Esophagus squamous epithelium (tissue), 5 donors: ENCODE results near the gene IKZF4. TPM values are rescaled to one million over a fixed set of nuclear protein-coding genes. Genes with fewer than 3 reads are reported as not detected.

Experiments used
- DNase-seq: peaks from one replicate; lab custom pipeline; 2025; lab: John Stamatoyannopoulos, UW
- H3K27ac ChIP-seq, 4 donors: fragments of 200-600 bp; sonication (generic); one replicate each; pipeline ENCODE4 v1.5.1; 2016 to 2019; ENCODE audit warnings: mild to moderate bottlenecking in 1 of 4
- H3K27me3 ChIP-seq, 4 donors: fragments of 200-600 bp; sonication (generic); 1 replicate in 3 of 4; 2 replicates in 1 of 4; pipeline versions ENCODE4 v1.5.1 to v1.6.0; 2017 to 2021; ENCODE audit warnings: antibody characterized with exemption in 1 of 4
- H3K36me3 ChIP-seq, 3 donors: fragments of 200-600 bp; sonication (generic); one replicate each; pipeline ENCODE4 v1.5.1; 2016 to 2019
- H3K4me1 ChIP-seq, 3 donors: fragments of 200-600 bp; sonication (generic); one replicate each; pipeline ENCODE4 v1.5.1; 2017 to 2019
- H3K4me3 ChIP-seq, 4 donors: fragments of 200-600 bp; sonication (generic); 1 replicate in 3 of 4; 2 replicates in 1 of 4; pipeline ENCODE4 v1.5.1; 2016 to 2019; ENCODE audit warnings: mild to moderate bottlenecking in 2 of 4, moderate library complexity in 1 of 4
- H3K9me3 ChIP-seq, 3 donors: fragments of 200-600 bp; sonication (generic); one replicate each; pipeline ENCODE4 v1.5.1; 2016 to 2019
- POLR2A ChIP-seq, 4 donors: fragments of 450-650 bp; IDR thresholded peaks; one replicate each; pipeline ENCODE4 v1.6.1; 2017; ENCODE audit warnings: antibody characterized with exemption in 4 of 4, mild to moderate bottlenecking in 4 of 4, moderate library complexity in 3 of 4
- WGBS, 2 donors: methylation state at CpG; one replicate each; pipeline ENCODE4 v1.1.5; 2018; 5-methylcytosine and 5-hydroxymethylcytosine counted together
- intact Hi-C: fragments of 100-400 bp; cut with DNase I; formaldehyde crosslinking; loops from one replicate; pipeline ENCODE4 v1.15.0; 2022
- total RNA-seq, 4 donors: library from RNA; depleted of rRNA; stranded (reverse); fragments of >200 nt; gene quantifications; one replicate each; pipeline ENCODE4 v1.1.0, GENCODE V29; 2016
- TF ChIP-seq, protein P1 (sequence below), 6 experiments: fragments of 450-650 bp in 4 of 6; fragments of 200-600 bp in 2 of 6; sonication (generic) in 2 of 6; IDR thresholded peaks; one replicate each; pipeline ENCODE4 v1.5.1; 2016 to 2019; ENCODE audit warnings: antibody characterized with exemption in 6 of 6, mild to moderate bottlenecking in 4 of 6, moderate library complexity in 4 of 6
- donor health status: DM: yes; HTN: yes; CAD: no.

The IKZF4 gene
- total RNA-seq, 4 donors from 2014 or later: 1.2 to 2.0 (median 1.9) TPM

DNA sequence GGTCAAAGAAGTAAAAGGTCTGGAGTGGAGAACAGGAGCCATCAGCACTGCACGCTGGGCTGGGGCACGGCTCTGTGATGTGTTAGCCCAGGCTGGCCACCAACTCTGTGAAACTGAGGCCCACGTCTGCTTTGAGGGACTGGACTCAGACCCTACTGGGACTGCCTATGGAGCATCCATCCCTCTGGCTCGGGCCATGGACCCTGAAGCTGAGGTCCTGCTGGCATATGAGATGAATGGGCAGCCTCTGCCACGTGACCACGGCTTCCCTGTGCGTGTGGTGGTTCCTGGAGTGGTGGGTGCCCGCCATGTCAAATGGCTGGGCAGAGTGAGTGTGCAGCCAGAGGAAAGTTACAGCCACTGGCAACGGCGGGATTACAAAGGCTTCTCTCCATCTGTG lies 16.6 kb upstream of the IKZF4 start:
- Histone ChIP-seq H3K9me3 (no peaks in the 10 kb centered on the region), H3K4me3 (no peak overlapping the region), H3K27me3 (no peaks in the 10 kb centered on the region), H3K4me1 (peaks cover 0 to 21% (median 3%) of the 10 kb centered on the region in 3 donors), H3K36me3 (peaks cover 3 to 55% (median 14%) of the 10 kb centered on the region in 3 donors), H3K27ac (no peak overlapping the region)
- intact Hi-C loops: no loop called here
- no peak for TF ChIP-seq POLR2A (IDR thresholded peaks at IDR 0.05)
- TF ChIP-seq, protein P1, sequence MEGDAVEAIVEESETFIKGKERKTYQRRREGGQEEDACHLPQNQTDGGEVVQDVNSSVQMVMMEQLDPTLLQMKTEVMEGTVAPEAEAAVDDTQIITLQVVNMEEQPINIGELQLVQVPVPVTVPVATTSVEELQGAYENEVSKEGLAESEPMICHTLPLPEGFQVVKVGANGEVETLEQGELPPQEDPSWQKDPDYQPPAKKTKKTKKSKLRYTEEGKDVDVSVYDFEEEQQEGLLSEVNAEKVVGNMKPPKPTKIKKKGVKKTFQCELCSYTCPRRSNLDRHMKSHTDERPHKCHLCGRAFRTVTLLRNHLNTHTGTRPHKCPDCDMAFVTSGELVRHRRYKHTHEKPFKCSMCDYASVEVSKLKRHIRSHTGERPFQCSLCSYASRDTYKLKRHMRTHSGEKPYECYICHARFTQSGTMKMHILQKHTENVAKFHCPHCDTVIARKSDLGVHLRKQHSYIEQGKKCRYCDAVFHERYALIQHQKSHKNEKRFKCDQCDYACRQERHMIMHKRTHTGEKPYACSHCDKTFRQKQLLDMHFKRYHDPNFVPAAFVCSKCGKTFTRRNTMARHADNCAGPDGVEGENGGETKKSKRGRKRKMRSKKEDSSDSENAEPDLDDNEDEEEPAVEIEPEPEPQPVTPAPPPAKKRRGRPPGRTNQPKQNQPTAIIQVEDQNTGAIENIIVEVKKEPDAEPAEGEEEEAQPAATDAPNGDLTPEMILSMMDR (IDR thresholded peaks at IDR 0.05): no peak
- no peak for DNase-seq
- WGBS, 2 donors: 85 to 92% methylated on average over 9 of the region's 10 CpGs

DNA sequence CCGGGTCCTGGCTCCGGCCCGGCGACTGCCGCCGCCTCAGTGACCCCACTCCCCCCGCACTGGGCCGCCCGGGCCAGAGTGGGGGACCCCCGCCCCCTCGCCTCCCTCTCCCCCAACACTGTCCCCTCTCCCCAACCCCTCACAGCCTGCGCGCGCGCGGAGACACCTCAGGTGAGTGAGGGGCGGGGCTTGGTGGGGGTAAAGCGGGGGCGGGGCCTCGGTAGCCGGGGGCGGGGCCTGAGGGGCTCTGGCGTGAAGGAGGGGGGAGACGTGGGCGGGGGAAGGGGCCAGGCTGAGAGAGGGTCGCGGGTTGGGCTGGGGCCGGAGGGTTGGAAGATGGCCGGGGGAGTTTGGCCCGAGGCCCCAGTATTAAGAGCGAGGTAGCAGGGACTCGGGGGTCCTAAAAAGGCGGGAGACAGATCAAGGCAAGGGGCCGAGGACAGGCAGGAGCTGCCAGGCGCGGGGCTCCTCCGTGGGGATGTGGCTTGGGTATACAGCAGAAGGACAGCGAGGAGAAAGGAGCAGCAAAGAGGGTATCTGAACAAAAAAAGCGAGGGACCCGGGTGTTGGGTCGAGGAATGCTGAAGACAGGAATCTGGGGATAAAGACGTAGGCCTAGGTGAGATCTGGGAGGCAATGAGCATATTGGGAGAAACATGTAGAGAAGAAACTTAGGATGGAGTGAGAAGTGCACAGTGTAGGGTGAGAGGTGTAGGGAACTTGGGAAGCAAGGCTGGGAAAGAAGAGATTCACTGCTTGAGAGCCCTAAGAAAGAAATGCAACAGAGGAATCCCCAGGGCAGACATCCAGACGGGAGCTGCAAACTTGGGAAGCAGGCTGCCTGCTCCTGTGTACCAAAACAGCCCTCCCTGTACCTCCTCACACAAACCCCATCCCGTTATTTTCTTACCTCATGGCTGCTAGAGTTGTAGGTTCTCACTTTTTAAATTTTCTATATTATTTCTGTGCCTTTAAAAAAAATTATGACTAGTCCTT lies 13.0 kb upstream of the IKZF4 start:
- 1 to 3% methylated on average over 21 to 22 of the region's 44 CpGs for WGBS, 2 donors
- no peak for DNase-seq
- Histone ChIP-seq H3K27ac (peak overlapping the region; percentile 91 to 97 (median 96)), H3K9me3 (no peaks in the 10 kb centered on the region), H3K4me3 (peak overlapping the region; percentile 86 to 91 (median 90)), H3K27me3 (no peaks in the 10 kb centered on the region), H3K4me1 (peaks cover 0 to 21% (median 3%) of the 10 kb centered on the region in 3 donors), H3K36me3 (peaks cover 3 to 24% (median 14%) of the 10 kb centered on the region in 3 donors)
- TF ChIP-seq, protein P1 (IDR thresholded peaks at IDR 0.05): no peak
- TF ChIP-seq POLR2A (IDR thresholded peaks at IDR 0.05): no peak
- intact Hi-C loops: no loop called here

DNA sequence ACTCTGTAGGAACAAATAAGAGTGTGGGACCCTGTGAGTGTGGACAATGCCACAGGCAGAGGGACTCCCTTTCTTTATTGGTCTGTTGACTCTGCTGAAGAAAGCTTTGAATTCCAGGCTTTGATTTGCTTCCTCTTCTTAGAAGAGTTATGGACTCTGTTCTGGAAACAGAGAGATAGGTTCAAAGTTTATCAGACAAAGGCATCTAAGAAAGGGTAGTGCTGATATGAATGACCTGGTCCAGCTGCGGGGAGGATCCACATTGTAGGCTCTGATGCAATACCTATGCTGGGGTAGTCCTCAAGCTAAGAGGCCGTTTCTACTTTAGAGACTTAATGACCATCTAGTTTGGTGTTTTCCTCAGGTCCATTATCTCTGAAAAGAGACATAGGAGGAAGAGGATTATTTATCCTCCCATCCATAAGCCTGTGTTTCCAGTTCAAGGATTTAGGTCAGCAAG lies 10.7 kb upstream of the IKZF4 start:
- no peaks in the 10 kb centered on the region for H3K27me3 ChIP-seq

DNA sequence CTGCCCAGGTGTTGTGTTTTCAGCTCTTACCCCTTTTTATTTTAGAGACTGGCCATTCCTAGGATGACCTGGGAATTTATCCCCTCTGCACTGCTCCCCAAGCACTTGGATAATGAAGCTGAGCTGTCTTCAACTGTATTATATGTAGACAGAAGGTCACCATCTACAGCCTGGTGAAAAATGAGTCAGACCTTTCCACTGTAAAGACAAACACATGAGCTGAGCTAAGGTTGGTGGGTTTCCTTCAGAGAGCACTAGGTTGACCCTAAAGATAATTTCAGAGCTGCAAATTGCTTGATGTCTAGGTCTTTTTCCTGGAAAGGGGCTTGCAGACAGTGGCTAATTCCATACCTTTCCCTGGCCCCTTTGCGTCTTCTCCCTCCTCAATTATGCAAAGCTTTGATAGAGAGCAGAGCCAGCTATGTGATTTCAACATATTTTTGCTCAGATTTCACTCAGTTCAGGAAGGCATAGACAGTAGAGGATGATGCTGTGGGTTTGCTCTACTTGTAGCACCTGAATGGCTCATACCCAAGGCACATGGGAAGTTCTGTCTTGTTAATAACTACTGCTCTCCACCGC lies 9.2 kb upstream of the IKZF4 start:
- H3K9me3 ChIP-seq: no peaks in the 10 kb centered on the region
- 88% methylated on average over 2 of the region's 2 CpGs for WGBS, 2 donors
- H3K4me1 ChIP-seq: peaks cover 0 to 43% (median 2%) of the 10 kb centered on the region in 3 donors
- H3K36me3 ChIP-seq: no peaks in the 10 kb centered on the region
- H3K4me3 ChIP-seq: no peak overlapping the region
- no peaks in the 10 kb centered on the region for H3K27me3 ChIP-seq
- H3K27ac ChIP-seq: no peak overlapping the region
- TF ChIP-seq, protein P1 (IDR thresholded peaks at IDR 0.05): no peak
- no peak for TF ChIP-seq POLR2A (IDR thresholded peaks at IDR 0.05)
- no peak for DNase-seq
- intact Hi-C loops: no loop called here

More for the DNA sequence above, 10.7 kb upstream of the IKZF4 start:
- Histone ChIP-seq H3K27ac (no peak overlapping the region), H3K36me3 (peaks cover 0 to 1% (median 0%) of the 10 kb centered on the region in 3 donors), H3K4me1 (peaks cover 0 to 43% (median 3%) of the 10 kb centered on the region in 3 donors), H3K4me3 (no peak overlapping the region), H3K9me3 (no peaks in the 10 kb centered on the region)
- no peak for DNase-seq
- no peak for TF ChIP-seq POLR2A (IDR thresholded peaks at IDR 0.05)
- TF ChIP-seq, protein P1 (IDR thresholded peaks at IDR 0.05): no peak
- 68 to 75% methylated on average over 2 of the region's 2 CpGs for WGBS, 2 donors
- intact Hi-C loops: no loop called here
